GM12801 (cell line): Measurements from ENCODE around the gene TMPRSS6.

ENCODE experiments used
- TF ChIP-seq, protein P1 (sequence below): IDR thresholded peaks from one replicate; pipeline ENCODE4 v1.5.1; 2011; ENCODE audit warnings: control low read depth; ENCODE audit not compliant: insufficient read length; ENCODE audit errors: extremely low read depth

Gene TMPRSS6

DNA sequence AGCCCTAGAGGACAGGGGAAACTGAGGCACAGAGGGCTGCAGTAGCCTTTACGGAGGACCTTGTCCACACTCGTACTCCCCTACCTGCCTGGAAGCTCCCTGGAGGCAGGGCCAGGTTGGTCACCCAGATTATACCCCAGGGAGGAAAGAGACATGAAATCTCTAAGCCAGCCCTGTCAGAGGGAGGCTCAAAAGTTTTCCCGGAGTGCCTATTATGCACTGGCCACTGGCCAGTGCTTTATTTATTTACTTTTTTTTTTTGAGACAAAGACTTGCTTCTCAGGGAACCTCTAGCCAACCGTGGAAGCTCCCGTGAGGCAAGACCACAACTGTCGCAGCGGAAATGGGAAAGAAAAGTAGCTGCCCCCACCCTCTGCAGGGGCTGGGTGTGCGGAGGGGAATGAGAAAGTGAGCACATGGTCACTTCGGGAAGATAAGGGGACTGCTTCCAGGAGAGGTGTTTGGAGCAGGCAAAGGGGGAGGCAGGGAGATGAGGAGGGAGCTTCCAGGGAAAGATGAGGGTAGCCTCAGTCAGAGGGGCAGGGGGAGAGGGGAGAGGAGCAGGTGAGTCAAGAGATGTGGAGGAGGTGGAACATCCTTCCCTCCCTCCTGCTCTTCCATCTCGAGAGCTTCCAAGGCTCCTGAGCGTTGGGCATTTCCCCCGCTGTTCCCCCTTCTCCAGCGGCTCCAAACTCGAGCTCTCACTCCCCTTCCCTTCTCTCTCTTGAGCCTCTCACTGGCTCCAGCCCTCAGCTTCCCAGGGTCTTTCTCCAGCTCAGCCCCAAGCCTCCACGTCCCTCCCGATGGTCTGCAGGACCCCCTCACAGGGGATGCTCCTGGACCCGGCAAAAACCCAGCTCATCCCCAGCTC lies 35.9 kb upstream of the TMPRSS6 start:
- TF ChIP-seq, protein P1, sequence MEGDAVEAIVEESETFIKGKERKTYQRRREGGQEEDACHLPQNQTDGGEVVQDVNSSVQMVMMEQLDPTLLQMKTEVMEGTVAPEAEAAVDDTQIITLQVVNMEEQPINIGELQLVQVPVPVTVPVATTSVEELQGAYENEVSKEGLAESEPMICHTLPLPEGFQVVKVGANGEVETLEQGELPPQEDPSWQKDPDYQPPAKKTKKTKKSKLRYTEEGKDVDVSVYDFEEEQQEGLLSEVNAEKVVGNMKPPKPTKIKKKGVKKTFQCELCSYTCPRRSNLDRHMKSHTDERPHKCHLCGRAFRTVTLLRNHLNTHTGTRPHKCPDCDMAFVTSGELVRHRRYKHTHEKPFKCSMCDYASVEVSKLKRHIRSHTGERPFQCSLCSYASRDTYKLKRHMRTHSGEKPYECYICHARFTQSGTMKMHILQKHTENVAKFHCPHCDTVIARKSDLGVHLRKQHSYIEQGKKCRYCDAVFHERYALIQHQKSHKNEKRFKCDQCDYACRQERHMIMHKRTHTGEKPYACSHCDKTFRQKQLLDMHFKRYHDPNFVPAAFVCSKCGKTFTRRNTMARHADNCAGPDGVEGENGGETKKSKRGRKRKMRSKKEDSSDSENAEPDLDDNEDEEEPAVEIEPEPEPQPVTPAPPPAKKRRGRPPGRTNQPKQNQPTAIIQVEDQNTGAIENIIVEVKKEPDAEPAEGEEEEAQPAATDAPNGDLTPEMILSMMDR: no peak

DNA sequence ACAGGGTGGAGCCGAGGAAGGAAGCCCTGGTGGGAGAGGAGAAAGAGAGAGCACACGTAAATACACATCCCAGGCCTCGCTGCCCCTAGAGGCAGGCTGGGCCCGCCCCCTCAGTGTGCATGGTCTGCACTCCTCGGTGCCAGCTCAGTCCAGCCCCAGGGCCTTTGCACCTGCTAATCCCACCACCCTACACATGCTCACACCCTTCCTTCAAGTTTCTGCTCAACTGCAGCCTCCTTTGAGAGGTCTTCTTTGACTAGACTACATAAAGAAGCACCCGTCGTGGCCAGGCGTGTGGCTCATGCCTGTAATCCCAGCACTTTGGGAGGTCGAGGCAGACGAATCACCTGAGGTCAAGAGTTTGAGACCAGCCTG lies 34.7 kb upstream of the TMPRSS6 start:
- TF ChIP-seq, protein P1: no peak

DNA sequence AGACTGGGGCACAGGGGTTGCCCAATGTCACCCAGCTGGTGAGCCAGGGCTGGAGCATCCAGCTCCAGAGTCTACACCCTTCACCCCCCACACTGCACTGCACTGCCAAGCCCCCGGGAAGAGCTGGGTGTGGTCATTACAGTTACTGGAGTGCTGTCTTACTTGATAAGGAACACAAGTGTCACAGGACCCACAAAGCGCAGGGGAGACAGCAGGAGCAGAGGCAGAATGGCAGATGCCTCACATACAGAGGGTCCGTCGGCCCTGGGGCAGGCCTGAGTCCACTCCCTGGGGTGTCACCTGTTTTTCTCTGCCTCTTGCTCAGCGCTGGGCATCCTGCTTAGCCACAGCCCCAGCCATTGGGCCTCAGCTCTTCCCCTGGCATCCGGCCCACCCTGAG lies 32.5 kb upstream of the TMPRSS6 start:
- TF ChIP-seq, protein P1: no peak

DNA sequence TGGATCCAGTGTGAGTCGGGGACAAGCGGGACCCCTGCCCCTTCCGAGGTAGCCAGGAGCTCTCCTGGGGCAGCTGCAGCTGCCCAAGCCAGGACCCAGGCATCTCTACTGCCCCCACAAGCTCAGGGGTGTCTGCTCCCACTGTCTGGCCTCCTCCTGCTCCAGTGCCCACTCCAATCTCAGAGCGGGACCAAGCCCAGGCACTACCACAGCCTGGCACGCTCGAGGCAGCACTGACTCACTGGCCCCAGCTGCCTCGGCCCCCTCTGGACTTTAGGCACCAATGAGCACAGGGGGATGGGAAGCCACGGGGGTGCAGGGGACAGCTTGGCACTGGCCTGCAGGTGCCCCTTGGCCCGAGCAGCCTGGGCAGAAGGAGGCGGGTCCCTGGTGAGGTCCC lies 32.0 kb upstream of the TMPRSS6 start:
- TF ChIP-seq, protein P1: no peak

DNA sequence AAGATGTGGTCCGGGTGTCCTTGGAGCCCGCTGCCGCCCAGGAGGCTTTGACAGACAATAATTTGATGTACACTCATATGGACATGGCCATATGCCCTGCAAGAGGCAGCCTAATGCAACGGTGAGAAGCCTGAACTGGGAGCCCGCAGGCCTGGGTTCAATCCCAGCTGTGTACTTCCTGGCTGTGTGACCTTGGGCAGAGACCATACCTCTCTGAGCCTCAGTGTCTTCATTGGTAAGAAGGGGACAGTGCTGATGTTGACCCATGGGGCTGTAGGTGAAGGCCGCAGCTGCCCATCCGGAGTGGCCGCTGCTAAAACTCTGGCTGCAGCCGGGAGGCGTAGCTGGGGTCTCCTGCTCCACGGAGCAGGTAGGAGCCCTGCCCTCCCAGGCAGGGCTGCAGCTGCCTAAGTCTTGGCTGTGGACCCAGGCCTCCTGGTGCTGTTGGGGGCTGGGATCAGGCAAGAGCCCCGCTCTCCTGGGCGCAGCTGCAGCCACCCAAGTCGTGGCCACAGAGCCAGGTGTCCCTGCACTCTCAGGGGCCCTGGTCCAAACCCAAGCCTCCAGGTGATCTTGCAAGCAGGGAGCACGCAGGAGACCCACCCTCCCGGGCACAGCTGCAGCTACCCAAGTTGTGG lies 31.3 kb upstream of the TMPRSS6 start:
- TF ChIP-seq, protein P1: no peak

DNA sequence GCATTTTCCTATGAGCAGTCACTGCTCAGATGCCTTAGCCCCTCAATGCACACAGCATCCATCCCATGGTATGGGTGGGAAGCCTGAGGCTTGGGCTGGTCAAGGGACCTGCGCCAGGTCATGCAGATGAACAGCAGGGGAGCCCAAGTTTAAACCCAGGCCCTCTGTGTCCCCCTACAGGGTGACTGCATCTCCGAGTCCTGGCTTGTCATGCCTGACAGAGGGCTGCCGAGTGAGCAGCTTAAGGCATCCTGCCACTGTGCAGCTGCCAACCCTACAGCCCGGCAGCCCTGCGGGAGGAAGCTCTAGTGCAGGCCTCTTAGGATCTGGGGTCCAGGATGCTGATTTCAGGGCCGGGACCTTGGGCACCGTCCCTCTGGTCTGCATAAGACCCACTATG lies 30.2 kb upstream of the TMPRSS6 start:
- TF ChIP-seq, protein P1: no peak

DNA sequence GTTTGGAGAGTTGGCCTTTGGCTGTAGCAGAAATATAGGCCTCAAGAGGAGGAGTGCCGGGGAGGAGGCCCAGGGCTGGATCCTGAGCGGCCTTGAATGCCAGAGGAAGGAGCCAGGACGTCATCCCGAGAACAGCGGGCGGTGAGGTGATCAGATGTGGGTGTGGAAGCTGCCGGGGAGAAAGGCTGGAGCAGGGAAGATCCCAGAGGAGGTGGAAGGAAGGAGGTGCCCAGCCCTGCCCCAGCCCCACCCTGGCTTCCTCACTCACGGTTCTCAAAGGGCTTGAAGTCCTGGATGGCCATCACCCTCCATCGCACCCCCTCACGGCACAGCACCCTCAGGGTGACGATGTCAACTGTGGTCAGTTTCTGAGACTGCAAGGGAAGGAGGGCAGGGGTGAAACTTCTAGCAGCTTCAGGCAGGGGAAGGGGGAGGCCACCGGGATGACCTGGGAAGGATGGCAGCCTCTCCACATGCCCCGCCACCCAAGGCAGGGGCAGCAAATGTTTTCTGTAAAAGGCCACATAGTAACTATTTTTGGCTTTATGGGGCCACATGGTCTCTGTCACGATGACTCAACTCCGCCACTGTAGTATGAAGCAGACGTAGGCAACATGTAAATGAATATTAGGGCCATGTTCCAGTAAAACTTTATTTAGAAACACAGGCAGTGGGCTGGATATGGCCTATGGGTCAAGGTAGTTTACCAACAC lies 29.5 kb upstream of the TMPRSS6 start:
- TF ChIP-seq, protein P1: no peak
